K562 (cell line): ENCODE data around the gene FHL1. TPM values are rescaled to one million over a fixed set of nuclear protein-coding genes. Genes with fewer than 3 reads are reported as not detected.

Experiments used
- BRD4 ChIP-seq: fragments of 200-600 bp; sonication (generic); IDR thresholded peaks from 2 replicates; pipeline ENCODE4 v1.6.1; 2017; ENCODE audit warnings: inconsistent platforms
- CHD1 ChIP-seq: fragments of 200-600 bp; sonication (generic); IDR thresholded peaks from one replicate; pipeline ENCODE4 v1.6.1; 2012; ENCODE audit warnings: mild to moderate bottlenecking, moderate library complexity, low read length, inconsistent platforms
- FOXP4 ChIP-seq: sonication (generic); formaldehyde crosslinking; IDR thresholded peaks from 2 replicates; pipeline ENCODE4 v1.8.0; 2022; ENCODE audit warnings: mild to moderate bottlenecking, missing genetic modification reagents, borderline replicate concordance
- JUN ChIP-seq, 2 experiments: sonication (generic) in 1 of 2; formaldehyde crosslinking in 1 of 2; IDR thresholded peaks; 2 replicates each; pipeline versions ENCODE4 v1.6.1 to v1.8.0; 2012 to 2022; ENCODE audit warnings: borderline replicate concordance in 2 of 2, mild to moderate bottlenecking in 2 of 2, improper control_type of control experiment in 1 of 2, low read depth in 1 of 2, low read length in 1 of 2, missing genetic modification reagents in 1 of 2
- JUND ChIP-seq, 2 experiments: IDR thresholded peaks; 2 replicates in 1 of 2; 3 replicates in 1 of 2; pipeline ENCODE4 v1.6.1; 2011; ENCODE audit warnings: borderline replicate concordance in 2 of 2, low read depth in 2 of 2, low read length in 2 of 2, improper control_type of control experiment in 1 of 2, missing biosample characterization in 1 of 2, missing genetic modification characterization in 1 of 2, missing genetic modification reagents in 1 of 2
- KDM1A ChIP-seq, 2 experiments: fragments of 450-650 bp; IDR thresholded peaks; 2 replicates each; pipeline ENCODE4 v1.6.1; 2016; ENCODE audit warnings: mild to moderate bottlenecking in 2 of 2
- MCM2 ChIP-seq: fragments of 450-650 bp; IDR thresholded peaks from 2 replicates; pipeline ENCODE4 v1.6.1; 2017; ENCODE audit warnings: low read depth, mild to moderate bottlenecking
- MIER1 ChIP-seq: fragments of 450-650 bp; IDR thresholded peaks from 2 replicates; pipeline ENCODE4 v1.6.1; 2016; ENCODE audit warnings: antibody characterized with exemption, mild to moderate bottlenecking, low read depth
- NFE2 ChIP-seq: IDR thresholded peaks from 2 replicates; pipeline ENCODE4 v1.6.1; 2014; ENCODE audit warnings: antibody characterized with exemption, low read depth
- PKNOX1 ChIP-seq: fragments of 450-650 bp; IDR thresholded peaks from 2 replicates; pipeline ENCODE4 v1.6.1; 2016
- SMAD4 ChIP-seq: fragments of 250-450 bp; sonication (Bioruptor Pico); conservative IDR thresholded peaks from 2 replicates; pipeline ENCODE4 v1.8.0; 2021; ENCODE audit warnings: inconsistent platforms, mild to moderate bottlenecking, moderate library complexity
- SMARCA4 ChIP-seq: fragments of 450-650 bp; IDR thresholded peaks from 2 replicates; pipeline ENCODE4 v1.6.1; 2016
- SMARCE1 ChIP-seq: fragments of 450-650 bp; IDR thresholded peaks from 2 replicates; pipeline ENCODE4 v1.7.1; 2016; ENCODE audit warnings: mild to moderate bottlenecking
- TCFL5 ChIP-seq: fragments of 250-450 bp; sonication (Bioruptor Pico); conservative IDR thresholded peaks from 2 replicates; pipeline ENCODE4 v1.6.1; 2021; ENCODE audit warnings: mild to moderate bottlenecking, moderate library complexity, matching md5 sums
- VEZF1 ChIP-seq: fragments of 200-800 bp; sonication (Bioruptor generic); IDR thresholded peaks from 2 replicates; pipeline ENCODE4 v1.6.1; 2017; ENCODE audit warnings: missing genetic modification characterization, missing compliant biosample characterization
- YBX1 ChIP-seq: fragments of 450-650 bp; IDR thresholded peaks from 2 replicates; pipeline ENCODE4 v1.7.1; 2016; ENCODE audit warnings: mild to moderate bottlenecking
- ZFP91 ChIP-seq: sonication (generic); formaldehyde crosslinking; IDR thresholded peaks from 2 replicates; pipeline ENCODE4 v1.8.0; 2022; ENCODE audit warnings: mild to moderate bottlenecking, missing genetic modification reagents
- ZFPM2 ChIP-seq: fragments of 250-450 bp; sonication (Bioruptor Pico); IDR thresholded peaks from 2 replicates; pipeline ENCODE4 v1.5.1; 2022; ENCODE audit warnings: mild to moderate bottlenecking
- ZNF253 ChIP-seq: fragments of 250-450 bp; sonication (Bioruptor Pico); conservative IDR thresholded peaks from 2 replicates; pipeline ENCODE4 v1.6.1; 2021; ENCODE audit warnings: mild to moderate bottlenecking
- ZNF445 ChIP-seq: fragments of 250-450 bp; sonication (Bioruptor Pico); IDR thresholded peaks from 2 replicates; pipeline ENCODE4 v1.4.0; 2020; ENCODE audit warnings: low read depth, mild to moderate bottlenecking, moderate library complexity
- ZNF699 ChIP-seq: fragments of 250-450 bp; sonication (Bioruptor Pico); IDR thresholded peaks from 2 replicates; pipeline ENCODE4 v1.8.0; 2021; ENCODE audit warnings: mild to moderate bottlenecking, moderate library complexity; ENCODE audit not compliant: insufficient replicate concordance
- ZNF785 ChIP-seq: fragments of 250-450 bp; sonication (Bioruptor Pico); IDR thresholded peaks from 2 replicates; pipeline ENCODE4 v1.4.0; 2020; ENCODE audit warnings: mild to moderate bottlenecking
- polyA plus RNA-seq, 8 experiments: library from polyadenylated mRNA; depleted of rRNA in 4 of 8; stranded (reverse) in 5 of 8; unstranded in 3 of 8; fragments of >200 nt; fragmentation: Nextera tagmentation in 2 of 8; fragmentation: Illumina TruSeq in 1 of 8; extraction: Ambion mirVana in 2 of 8; extraction: Trizol in 1 of 8; gene quantifications; 2 replicates each; pipeline versions ENCODE4 v1.2.1 to v1.2.3, GENCODE V29; 2011 to 2014; ENCODE audit warnings: inconsistent platforms in 1 of 8, missing spikeins in 1 of 8
- total RNA-seq, 7 experiments: library from RNA; depleted of rRNA in 6 of 7; stranded (reverse); fragments of >200 nt in 6 of 7; fragmentation: Illumina TruSeq in 2 of 7; extraction: Trizol in 2 of 7; gene quantifications; 2 replicates each; pipeline versions ENCODE4 v1.2.1 to v1.2.3, GENCODE V29; 2011 to 2021; ENCODE audit warnings: low replicate concordance in 1 of 7

Gene FHL1
- total and polyA plus RNA-seq, 9 of the 15 experiments (the other 6 are each of a cell fraction or from before 2014, with no cell fraction given), result 0.03 to 3.0 (median 0.13) TPM; not detected in 1

- TF ChIP-seq MIER1, result no peak
- TF ChIP-seq TCFL5 (CRISPR knock-in tag), result no peak
- TF ChIP-seq SMAD4 (CRISPR knock-in tag), result 0 out of 2 replicates have a peak, but pooled peaks have one; percentile 45
- peak; percentile 84 for TF ChIP-seq JUND (IDR thresholded peaks at IDR 0.05; ENCODE audit: borderline replicate concordance, low read depth, low read length)
- peak; percentile 76; the same call in 1 of the 3 replicates for TF ChIP-seq JUND (tag; IDR thresholded peaks at IDR 0.05; ENCODE audit: borderline replicate concordance, low read depth, low read length)
- TF ChIP-seq CHD1, result no peak
- TF ChIP-seq ZNF785 (CRISPR knock-in tag), result no peak
- no peak for TF ChIP-seq ZFP91
- no peak for TF ChIP-seq ZNF699 (CRISPR knock-in tag)
- no peak for TF ChIP-seq ZNF445
- TF ChIP-seq BRD4, result no peak
- no peak for TF ChIP-seq YBX1
- peak; percentile 77 for TF ChIP-seq JUN (IDR thresholded peaks at IDR 0.05; ENCODE audit: borderline replicate concordance, low read depth, low read length)
- no peak for TF ChIP-seq JUN (CRISPR knock-in tag; IDR thresholded peaks at IDR 0.05; ENCODE audit: borderline replicate concordance)
- TF ChIP-seq NFE2, result no peak; the same call in 1 of the 2 replicates
- TF ChIP-seq SMARCE1, result peak; percentile 79; the same call in 1 of the 2 replicates
- no peak for TF ChIP-seq VEZF1 (CRISPR knock-in tag)
- no peak for TF ChIP-seq ZFPM2 (CRISPR knock-in tag)
- TF ChIP-seq MCM2, result no peak
- TF ChIP-seq PKNOX1, result peak; percentile 65
- TF ChIP-seq FOXP4 (CRISPR knock-in tag), result no peak
- TF ChIP-seq KDM1A (IDR thresholded peaks at IDR 0.05), result peak; percentile 52 to 71; a peak in 3 of 4 replicates
- TF ChIP-seq ZNF253 (CRISPR knock-in tag), result no peak
- peak; percentile 72; the same call in 1 of the 2 replicates for TF ChIP-seq SMARCA4
These were observed 16.2 kb upstream of the FHL1 start (continued) for GRCh38 chrX:136130931-136131833.
